Measurements from ENCODE around the gene C10orf95.

The C10orf95 gene

DNA sequence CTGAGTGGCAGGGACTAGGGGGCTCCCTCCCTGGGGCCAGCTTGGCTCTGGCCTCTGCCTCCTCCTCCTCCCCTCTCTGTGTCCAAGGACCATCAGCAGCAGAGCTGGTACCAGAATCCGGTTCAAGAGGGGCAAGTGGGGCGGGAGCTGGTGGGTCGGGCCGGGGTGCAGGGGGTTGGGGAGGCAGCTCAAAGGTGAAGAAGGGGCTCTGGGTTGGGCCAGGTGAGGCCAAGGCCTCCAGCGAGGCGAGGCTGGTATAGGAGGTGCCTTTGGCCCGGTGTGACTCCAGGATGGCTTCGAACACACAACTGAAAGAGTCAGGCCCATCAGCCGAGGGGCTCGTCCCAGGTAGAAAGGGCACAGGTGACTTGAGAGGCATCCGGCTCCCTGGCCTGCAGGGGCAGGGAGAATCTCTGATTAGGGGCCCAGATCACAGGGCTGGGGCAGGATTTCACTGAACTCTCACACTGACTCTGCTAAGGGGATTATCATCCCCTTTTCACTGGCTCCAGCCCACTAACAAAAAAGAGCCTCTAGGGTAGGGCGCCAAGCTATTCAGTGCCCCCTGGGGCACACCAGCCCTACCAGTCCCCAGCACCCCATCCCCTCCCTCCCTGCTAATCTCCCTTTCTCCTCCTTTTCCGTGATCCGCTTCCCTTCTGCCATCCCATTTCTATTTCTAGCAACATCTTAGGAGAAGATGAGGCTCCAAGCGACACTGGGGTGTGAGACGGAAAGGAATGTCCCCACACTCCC is 37.4 kb downstream of the C10orf95 start:
- no peak for DNase-seq

DNA sequence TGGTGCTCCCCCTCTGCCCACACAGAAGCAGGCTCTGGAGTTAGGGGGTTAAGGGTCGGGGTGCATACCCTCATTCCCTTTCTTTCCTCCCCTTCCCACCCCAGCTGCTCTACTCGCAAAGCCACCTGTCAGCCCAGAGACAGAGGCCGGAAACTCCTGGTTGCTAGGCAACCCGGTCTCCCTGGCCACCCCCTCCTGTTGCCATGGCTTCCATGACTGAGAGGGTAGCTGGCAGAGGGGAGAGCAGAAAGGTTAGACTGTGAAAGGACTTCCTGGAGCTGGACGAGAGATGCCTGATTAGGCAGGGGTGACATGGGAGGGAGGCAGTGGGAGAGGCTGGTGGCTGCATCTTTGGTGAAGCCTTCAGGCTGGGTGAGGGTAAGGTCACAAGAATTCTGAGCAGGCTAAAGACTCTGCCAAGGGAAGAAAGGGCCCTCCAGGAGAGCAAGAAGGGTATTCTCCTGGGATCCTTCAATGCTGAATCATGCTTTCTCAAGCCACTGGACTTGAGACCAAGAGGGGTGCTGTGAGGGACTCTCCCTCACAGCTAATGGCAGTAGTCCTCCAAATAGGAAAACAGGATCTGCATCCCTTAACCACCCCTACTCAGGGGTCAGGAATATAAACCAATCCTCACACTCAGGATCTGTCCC is 38.2 kb downstream of the C10orf95 start:
- no peak for DNase-seq

DNA sequence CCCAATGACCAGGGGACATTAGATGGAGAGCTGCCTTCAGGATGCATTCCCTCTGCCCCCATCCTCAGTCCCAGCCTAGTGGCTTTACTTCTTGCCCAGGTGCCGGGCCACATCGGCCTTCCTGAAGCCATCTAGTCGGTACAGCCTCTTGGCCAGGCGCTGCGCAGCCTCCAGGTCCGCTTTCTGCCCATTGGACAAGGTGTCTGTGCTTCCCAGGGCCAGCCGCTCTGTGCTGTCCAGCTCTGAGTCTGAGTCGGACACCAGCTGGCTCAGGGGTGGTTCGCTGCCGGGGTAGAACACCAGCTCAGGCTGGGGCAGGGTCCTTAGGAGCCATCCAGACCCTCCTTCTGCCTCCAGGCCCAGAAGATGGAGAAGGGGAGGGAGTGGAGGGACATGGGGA is 39.0 kb downstream of the C10orf95 start:
- DNase-seq: no peak

DNA sequence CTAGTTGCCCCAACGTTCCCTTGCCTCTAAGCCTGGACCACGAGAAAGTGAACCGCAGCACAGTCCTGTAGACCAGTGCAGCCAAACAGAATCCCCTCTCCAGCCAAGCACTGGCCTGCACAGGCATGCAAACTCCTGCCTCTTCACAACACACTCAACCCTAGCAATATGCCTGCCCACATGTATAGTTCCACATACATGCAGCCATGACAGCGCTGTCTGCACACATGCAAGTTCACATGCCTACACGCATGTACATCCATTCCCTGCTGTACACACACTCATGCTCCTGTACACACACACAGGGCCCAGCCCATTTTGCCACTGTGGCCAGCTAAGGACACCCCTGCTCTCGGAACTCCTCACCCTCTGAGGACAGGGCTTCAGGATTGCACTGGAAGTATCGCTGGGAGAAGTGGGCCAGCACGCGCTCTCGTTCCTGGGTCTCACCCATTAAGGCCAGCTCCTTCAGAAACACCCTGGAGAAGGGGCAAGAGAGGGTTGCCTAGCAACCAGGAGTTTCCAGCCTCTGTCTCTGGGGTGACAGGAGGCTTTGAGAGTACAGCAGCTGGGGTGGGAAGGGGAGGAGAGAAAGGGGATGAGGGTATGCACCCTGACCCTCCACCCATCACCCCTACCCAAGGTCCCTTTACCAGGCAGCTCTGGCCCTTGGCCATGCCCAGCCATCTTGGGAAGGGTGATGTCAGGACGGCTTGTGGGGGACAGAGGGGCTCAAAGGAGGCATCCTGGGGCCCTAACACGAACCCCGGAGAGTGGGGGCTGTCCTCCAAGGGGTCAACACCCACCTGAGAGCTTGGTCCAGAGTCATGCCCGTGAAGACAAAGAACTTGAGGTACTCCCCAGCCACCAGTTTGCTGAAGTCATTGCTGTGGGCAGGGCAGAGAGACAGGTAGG is 39.7 kb downstream of the C10orf95 start:
- DNase-seq: no peak

DNA sequence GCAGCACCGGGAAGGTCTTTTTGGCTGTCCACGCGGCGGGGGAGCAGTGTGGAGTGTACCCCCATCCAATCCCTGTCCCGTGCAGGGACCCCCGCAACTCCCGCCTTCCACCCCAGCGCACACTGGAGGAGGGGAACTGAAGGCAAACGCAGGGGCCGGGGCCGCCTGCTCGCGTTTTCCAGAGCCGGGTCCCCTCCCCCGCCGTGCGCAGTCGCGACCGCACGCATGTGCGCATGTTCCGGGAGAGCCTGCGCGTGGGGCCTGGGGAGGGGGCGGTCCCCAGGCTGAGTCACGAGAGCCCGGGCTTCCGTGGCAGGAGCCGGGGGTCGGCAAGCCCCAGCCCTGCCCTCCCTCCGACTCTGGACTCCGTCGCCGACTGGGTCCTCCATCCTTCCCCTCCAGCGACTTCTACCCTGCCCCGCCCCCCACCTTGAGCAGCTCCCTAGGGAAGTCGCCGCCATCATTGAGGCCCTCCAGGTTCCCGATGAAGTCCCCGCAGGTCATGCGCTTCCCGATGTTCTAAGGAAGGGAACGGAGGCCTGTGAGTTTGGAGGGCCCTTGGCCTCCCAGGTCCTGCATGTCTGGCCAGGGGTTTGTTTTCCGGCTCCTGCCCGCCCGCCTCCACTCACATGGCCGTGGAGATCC is 40.8 kb downstream of the C10orf95 start:
- peak; percentile 77 for DNase-seq

DNA sequence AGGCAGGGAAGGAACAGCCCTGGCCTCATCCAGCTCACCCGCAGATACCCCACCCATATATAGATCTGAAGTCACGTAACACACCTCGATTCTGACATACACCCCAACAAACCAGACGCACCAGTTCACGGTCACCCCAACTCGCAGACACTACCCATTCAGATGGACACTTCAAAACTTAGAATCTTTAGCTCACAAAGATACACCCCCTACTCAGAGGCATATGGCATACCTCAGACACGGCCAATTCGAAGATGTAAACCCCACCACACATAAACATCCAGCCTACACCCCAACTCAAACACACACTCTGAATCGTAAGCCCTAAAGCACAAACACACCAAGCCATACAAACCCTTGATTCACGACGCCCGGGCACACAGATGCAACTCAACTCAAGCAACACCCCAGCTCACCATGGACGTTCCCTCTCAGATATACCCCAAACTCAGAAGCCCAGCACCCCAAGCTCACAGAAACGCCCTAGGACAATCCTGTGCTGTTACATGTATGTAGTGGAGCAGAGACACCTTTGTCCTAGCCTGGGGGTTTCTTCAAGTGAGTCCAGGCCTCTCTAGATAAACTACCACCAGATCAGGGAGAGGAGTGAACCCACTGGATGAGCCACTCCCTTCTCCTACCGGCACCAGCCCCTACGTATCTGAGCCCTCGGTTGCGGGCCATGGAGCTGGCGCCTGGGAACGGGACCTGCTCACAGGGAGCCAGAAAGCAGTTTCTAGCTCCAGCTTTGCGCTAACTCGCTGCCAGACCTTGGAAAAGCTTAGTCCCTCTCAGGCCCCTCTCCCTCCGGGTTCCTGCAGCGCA is 41.5 kb downstream of the C10orf95 start:
- DNase-seq: no peak

DNA sequence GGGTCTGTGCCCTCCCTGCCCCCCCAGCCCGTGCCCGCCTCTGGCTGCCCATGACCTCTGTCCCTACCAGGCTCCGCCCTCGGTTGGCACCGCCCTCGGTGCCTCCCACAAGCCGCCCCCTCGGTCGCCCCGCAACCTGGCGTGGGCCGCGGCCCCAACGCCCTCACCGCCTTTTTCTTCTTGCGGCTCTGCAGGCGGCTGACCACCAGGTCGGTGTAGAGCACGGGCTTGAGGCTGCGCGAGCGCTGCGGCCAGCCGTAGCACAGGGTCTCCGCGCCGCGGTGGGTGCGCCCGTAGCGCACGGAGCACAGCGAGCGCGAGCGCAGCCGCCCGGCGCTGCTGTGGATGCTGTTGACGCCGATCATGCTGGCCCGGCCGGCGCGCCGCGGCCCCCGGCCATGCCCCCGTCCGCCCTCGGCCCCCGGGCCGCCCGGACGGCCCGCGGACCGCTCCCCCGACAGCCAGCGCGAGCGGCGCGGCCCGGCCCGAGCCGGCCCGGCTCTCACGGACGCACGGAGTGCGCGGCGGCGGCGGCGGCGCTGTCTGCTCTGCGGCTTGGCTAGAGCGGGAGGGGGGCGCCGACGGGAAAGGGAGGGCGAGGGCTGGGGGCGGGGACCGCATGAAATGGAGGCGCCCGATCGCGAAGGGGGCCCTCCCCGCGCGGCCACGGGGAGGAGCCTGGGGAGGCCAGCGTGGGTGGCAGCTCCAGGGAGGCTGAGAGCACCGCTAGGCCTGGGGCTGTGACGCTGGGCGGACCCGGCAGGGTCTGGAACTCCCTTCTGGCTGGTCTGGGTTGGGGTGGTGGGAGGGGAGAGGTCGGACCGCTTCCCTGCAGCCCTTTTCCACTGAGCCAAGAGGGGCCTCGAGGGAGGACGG is 42.4 kb downstream of the C10orf95 start:
- DNase-seq: peak; percentile 82

DNA sequence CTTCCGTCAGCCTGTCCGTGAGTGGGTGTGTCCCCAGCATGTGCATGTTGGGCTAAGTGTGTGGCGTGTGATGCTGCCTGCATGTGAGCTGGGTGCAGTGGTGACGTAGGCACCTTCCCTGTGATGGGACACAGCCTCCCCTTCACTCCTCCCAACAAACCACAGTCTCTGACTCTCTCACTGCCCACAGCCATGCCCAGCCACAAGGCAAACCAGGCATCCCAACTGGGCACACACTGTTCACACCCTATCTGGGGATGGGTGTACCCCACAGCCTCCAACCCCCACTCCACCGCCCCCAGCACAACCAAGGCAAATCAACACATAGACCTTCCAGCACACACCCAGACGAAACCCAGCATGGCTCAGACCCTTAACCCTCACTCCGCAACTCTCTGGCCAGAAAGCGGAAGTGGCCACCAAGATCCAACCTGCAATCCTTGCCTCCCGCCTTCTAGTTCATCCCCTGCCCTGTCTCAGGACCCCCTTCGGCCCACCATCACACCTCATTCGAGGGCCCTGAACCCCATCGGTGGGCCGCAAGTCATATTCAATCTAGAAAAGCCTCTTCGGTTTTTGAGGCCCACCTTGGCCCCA is 43.1 kb downstream of the C10orf95 start:
- no peak for DNase-seq

DNA sequence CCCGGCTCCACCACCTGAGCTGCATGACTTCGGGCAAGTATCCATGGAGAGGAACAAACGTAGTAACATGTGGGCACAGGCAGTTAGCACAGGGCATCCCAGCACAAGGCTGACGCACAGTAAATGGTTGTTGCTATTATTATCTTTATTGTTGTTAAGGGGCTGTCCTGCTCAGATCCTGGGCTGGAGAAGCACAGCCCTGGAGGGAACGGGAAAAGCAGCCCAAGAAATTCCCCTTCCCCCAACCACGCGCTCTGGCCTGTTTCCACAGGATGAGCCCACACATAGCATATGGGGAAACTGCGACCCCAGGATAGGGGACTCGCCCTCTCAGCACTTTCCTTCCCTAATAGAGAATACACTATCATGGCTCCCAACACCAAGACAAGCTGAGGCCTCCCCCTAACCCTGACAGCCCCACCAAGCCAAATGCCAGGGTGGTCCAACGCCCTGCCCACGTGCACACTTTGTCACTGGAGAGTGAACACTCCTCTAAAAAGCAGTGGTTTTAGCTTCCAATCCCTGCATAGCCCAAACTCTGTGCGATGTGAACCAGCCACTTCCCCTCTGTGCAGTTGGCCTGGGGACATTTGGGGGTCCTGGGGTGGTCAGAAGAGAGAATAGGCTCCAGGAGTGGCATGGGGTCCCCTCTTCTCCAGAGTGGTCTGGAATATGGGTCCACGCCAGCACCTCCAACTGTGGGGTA is 43.8 kb downstream of the C10orf95 start:
- no peak for DNase-seq

DNA sequence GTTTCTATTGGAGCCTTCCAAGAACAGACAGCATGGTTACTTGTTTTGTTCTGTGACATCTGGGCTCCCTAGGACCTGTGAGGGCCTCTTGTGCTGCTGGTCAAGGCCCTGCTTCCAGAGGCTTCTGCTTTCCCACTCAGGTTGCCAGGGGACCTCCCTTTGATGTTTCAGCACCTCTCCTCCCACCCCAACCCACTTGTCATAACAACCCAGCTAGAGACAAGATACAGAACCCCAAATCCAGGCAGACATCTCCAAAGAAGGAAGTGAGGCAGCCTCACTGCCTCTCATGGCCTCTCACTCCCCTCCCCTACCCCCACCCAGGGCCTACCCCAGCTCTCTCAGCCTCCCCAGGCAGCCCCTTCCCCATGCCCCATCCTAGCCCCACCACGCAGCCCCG is 44.5 kb downstream of the C10orf95 start:
- no peak for DNase-seq

DNA sequence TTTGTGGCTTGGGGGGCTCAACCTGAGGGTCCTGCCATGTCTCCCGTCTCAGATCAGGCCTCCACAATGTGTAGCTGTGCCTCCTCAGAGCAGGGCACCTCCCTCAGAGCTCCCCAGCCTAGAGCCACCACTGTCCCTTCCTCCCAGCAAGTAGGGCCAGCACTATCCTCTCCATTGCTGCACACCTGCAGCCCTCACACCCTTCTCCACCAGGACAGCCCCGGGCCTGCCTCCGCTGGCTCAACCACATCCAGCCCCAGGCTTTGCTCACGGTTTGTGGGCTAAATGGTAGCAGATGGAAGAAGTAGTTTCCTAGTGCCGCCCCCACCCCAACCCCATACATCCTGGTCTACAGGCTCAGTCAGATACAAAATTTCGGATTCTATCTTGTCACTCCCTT is 45.7 kb downstream of the C10orf95 start:
- DNase-seq: no peak

DNA sequence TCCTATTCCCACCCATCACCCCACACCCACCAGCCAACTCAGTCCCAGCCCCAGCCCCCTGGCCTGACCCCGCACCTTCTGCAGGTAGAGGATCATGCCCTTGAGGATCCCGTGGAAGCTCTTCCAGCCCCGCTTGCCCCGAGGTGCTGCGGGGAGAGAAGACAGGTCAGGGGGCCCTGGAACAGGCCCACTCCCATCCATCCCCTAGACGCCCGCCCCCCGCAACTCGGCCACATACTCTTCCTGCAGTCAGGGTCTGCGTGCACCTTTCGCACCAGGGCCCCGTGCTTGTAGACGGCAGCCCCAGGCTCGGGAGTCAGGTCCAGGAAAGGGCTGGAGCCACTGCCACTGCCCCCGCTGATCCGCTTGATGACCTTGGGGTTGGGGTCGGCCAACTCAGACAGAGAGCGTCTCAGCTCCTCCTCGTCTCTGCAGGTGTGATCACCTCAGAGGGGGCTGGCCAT is 46.2 kb downstream of the C10orf95 start:
- no peak for DNase-seq

DNA sequence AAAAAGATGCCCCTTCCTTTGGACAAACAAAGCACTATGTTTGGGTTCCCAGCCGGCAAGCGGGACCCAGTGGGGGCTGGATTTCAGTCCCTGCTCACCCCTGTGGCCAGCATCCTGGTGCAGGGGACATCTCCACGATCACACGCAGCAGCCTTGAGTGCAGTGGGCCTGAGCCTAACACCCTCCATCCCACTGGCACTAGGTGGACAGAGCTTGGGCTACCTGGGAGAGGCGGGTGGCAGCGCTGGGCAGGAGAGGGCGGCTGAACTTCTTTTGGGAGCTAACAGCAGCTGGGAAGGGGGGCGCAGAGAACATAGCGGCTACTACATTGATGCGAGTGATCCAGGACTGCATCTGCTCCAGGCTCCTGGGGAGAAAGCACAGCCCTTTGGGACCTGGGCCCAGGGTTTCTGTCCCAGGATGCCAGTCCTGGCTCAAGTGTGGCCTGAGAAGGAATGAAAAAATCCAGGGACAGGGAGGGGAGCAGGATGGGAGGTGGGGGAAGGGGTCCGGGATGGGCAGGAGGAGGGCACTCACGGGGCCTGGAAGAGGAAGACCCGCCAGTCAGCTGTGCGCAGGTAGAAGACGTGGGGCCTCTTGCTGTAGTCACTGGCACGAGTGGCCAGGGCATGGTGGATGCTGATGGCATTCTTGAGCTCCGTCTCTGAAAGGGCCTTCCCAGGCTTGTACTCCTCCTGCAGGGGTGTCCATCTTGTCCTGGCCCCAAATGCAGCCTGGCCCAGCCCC is 46.8 kb downstream of the C10orf95 start:
- DNase-seq: no peak

DNA sequence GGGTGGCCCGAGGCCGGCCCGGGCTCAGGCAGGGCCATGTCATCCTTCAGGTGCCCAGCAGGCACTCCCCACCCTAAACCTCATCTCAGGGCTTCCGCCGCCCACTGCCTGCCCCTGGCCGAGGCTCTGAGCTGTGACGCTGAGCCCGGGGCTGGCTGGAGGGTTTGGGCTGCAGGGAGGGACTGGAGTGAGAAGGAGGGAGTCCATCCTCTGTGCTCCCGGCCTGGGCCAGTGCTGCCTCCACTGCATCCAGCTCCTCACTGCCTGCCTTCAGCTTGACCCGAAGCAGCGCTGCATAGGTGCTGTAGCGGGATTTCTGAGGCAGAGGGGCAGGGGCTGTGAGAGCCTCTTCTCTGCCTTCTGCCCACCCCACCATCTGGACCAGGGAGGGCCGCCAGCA is 48.2 kb downstream of the C10orf95 start:
- no peak for DNase-seq

DNA sequence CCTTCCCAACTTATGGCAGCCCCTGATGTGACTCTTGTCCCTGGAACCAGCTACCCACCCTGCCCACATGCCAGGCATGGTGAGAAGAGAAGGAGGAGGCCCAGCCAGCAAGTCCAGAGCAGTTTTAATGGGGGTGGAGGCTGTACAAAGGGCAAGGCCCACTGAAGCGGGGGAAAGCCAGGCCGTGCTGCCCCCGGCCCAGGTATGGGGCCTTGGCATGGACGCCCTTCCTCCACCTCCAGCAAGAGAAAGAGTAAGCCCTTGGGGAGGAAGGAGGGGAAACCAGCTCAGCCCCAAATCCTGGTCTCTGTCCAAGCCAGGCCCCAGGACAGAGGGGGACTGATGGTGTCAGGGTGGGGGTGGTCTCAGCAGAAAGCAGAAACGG is 48.8 kb downstream of the C10orf95 start:
- no peak for DNase-seq

DNA sequence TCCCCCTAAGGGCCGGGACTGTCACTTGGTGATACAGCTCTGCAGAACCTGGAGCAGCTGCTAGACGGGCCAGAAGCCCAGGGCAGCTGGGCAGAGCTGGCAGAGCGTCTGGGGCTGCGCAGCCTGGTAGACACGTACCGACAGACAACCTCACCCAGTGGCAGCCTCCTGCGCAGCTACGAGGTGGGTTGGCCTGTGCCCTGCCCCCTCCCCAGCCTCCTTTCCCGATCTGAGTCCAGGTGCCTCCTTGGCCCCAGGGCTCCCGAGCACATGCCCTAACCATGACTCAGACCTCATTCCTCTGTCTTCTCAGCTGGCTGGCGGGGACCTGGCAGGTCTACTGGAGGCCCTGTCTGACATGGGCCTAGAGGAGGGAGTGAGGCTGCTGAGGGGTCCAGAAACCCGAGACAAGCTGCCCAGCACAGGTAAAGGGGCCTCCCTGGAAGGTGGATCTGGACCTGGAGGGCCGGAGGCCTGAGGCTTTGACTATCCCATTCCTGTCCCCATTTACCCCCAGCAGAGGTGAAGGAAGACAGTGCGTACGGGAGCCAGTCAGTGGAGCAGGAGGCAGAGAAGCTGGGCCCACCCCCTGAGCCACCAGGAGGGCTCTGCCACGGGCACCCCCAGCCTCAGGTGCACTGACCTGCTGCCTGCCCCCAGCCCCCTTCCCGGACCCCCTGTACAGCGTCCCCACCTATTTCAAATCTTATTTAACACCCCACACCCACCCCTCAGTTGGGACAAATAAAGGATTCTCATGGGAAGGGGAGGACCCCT is 49.4 kb downstream of the C10orf95 start:
- no peak for DNase-seq

DNA sequence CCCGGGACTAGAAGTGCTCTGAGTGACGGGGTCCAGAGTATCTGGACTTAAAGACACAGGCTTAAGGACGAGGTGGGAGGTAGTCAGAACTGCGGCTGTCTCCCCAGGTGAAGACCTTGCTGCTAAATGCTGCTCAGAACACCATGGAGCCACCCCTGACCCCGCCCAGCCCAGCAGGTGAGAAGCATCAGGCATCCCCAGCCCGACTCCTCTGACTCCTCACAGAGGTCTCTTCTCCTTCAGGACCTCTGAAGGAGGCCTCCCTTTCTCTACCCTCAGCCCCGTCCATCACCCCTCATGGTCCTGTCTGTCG is 50.0 kb downstream of the C10orf95 start:
- DNase-seq: no peak

DNA sequence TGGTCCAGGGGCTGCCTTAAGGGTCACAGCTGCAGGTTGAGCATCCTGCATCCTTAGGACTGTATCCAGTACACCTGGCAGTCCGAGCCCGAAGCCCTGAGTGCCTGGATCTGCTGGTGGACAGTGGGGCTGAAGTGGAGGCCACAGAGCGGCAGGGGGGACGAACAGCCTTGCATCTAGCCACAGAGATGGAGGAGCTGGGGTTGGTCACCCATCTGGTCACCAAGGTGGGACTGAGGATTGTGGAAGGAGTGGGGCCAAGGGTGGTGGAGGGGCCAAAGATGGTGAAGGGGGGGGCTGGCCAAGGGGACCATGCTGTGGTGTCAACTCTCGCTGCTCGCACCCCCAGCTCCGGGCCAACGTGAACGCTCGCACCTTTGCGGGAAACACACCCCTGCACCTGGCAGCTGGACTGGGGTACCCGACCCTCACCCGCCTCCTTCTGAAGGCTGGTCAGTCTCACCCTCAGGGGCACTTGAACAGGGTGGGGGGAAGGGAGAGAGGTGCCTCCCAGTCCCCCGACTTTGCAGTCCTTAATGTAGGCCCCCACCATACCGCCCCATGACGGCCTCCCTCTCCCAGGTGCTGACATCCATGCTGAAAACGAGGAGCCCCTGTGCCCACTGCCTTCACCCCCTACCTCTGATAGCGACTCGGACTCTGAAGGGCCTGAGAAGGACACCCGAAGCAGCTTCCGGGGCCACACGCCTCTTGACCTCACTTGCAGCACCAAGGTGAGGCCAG is 50.6 kb downstream of the C10orf95 start:
- no peak for DNase-seq

Measured in stimulated activated CD4-positive, alpha-beta T cell treated with anti-CD3 and anti-CD28 coated beads, Interleukin-12 subunit alpha, Interleukin-12 subunit beta, amount 100 ng/mL, for 4 hours (primary cell).